GM20000 (cell line): Measurements from ENCODE around the gene HJURP.
"Not testable (repeated sequence)": the region's sequence is repeated elsewhere in the genome, so short reads cannot be mapped to it uniquely, and the experiment has no call there.

Experiments used
- DNase-seq: peaks from one replicate; pipeline ENCODE4 v3.0.0; 2012; ENCODE audit warnings: low spot score
- TF ChIP-seq, protein P1 (sequence below): IDR thresholded peaks from 2 replicates; pipeline ENCODE4 v1.5.1; 2012; ENCODE audit warnings: mild to moderate bottlenecking, control low read depth; ENCODE audit errors: extremely low read depth, missing control alignments

The HJURP gene, protein sequence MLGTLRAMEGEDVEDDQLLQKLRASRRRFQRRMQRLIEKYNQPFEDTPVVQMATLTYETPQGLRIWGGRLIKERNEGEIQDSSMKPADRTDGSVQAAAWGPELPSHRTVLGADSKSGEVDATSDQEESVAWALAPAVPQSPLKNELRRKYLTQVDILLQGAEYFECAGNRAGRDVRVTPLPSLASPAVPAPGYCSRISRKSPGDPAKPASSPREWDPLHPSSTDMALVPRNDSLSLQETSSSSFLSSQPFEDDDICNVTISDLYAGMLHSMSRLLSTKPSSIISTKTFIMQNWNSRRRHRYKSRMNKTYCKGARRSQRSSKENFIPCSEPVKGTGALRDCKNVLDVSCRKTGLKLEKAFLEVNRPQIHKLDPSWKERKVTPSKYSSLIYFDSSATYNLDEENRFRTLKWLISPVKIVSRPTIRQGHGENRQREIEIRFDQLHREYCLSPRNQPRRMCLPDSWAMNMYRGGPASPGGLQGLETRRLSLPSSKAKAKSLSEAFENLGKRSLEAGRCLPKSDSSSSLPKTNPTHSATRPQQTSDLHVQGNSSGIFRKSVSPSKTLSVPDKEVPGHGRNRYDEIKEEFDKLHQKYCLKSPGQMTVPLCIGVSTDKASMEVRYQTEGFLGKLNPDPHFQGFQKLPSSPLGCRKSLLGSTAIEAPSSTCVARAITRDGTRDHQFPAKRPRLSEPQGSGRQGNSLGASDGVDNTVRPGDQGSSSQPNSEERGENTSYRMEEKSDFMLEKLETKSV

DNA sequence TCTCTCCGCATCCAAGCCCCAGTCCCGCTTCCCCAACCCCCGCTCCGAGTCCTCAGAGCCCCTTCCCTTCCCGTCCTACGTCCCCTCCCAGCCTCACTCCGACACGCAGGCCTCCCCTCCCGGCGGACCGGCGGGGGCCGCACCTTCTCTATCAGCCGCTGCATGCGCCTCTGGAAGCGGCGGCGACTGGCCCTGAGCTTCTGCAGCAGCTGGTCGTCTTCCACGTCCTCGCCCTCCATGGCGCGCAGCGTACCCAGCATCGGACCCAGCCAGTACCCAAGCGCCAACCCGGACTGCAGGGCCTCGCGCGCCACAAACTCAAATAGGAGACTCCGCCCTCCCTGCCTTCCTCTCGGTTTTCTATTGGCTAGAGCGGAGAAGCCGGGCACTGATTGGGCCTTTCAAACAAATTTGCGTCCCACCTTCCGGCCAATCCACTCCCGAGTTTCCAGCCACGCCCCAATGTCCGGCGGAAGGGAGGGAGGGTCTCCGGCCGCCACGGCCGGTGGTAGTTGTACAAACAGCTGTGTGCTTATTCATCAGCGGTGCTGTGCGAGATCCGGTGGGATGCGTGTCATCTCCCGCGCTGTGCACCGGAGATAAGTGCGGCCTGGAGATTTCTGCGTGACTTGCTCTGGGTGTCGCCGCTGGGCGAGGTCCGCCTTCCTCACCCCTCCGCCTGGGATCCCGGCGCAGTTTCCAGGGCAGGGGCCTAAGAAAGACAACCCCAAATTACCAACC is at the start of gene HJURP:
Gene HJURP (minus strand): TSS at position 295 of the 741 bp plus-strand sequence. CDS start 35 bp downstream, at position 260.
- TF ChIP-seq, protein P1, sequence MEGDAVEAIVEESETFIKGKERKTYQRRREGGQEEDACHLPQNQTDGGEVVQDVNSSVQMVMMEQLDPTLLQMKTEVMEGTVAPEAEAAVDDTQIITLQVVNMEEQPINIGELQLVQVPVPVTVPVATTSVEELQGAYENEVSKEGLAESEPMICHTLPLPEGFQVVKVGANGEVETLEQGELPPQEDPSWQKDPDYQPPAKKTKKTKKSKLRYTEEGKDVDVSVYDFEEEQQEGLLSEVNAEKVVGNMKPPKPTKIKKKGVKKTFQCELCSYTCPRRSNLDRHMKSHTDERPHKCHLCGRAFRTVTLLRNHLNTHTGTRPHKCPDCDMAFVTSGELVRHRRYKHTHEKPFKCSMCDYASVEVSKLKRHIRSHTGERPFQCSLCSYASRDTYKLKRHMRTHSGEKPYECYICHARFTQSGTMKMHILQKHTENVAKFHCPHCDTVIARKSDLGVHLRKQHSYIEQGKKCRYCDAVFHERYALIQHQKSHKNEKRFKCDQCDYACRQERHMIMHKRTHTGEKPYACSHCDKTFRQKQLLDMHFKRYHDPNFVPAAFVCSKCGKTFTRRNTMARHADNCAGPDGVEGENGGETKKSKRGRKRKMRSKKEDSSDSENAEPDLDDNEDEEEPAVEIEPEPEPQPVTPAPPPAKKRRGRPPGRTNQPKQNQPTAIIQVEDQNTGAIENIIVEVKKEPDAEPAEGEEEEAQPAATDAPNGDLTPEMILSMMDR: no peak
- peak; percentile 98 for DNase-seq

DNA sequence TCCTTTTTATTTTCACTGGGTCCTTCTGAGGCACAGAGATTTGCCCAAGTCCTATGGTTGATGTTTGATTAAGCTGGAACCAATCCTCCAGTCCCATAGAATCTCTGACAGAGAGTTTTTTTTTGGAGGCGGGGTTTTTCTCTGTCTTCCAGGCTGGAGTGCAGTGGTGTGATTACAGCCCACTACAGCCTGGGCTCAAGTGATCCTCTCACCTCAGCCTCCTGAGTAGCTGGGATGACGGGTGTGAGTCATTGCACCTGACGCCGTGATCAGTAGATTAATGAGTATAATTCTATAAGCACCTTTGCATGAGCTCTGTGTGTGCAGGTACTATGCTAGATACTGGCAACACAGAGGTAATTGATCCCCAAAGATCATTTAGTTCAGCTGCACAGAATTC is 47.5 kb upstream of the HJURP start:
- DNase-seq: no peak
- TF ChIP-seq, protein P1: no peak

DNA sequence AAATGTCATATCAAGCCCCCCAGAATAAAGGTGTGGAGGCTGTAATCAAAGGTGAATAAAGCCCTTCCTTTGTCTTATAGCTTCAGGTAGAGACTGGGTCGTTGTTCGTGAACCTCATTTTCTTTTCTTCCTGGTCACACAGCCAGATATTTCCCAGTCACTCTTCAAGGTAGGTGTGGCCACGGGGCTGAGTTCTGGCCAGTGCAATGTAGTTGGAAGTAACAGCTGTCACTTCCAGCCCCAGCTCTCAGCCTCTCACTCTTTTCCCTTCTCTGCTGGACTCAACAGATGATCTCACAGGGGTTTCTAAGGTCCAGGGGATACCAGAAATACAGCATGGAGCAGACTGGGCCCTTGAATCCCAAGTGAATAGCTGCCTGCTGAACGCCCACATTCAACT is 47.0 kb upstream of the HJURP start:
- TF ChIP-seq, protein P1: no peak
- DNase-seq: no peak

DNA sequence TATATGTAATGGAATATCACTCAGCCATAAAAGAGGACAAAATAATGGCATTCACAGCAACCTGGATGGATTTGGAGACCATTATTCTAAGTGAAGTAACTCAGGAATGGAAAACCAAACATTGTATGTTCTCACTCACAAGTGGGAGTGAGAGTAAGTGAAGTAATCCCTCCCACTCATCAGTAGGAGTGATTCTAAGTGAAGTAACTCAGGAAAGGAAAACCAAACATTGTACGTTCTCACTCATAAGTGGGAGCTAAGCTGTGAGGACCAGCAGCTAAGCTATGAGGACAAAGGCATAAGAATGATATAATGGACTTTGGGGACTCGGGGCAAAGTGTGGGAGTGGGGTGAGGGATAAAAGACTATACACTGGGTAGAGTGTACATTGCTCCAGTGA is 41.9 kb upstream of the HJURP start:
- DNase-seq: not testable (repeated sequence)

DNA sequence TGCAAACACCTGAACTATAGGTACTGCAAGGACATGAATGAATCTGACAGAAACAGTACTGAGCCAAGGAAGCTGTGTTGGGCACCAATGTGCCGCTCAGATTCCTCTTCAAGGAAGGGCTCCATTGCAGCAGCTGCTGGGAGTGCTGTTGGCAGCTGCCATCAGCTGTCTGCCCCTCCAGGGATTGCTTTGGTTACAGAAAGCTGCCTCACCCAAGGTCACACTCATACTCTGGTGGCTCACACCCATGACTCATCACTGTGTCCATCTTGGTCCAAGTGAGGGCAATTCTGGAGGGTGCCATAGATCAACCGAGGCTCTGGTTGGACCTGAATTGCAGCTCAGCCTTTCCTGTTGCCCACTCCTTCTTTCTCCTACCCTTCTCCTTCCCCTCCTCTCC is 38.5 kb upstream of the HJURP start:
- DNase-seq: no peak
- TF ChIP-seq, protein P1: no peak

DNA sequence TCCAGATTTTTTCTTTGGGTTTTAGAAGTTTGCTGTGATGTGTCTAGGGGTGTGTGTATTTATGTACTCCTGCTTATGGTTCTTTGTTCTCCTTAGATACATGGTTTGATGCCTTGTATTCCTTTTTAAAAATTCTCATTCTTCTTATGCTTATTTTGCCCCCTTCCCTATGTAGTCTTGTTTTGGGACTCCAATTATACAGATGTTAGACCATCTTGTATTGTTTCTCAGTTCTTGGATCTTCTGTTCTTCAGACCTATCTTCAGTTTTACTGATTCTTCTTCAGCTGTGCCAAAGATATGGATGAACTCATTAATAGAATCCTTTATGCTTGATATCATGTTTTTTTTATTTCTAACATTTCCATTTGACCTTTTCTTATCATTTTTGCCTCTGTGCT is 28.0 kb upstream of the HJURP start:
- TF ChIP-seq, protein P1: no peak
- DNase-seq: no peak

DNA sequence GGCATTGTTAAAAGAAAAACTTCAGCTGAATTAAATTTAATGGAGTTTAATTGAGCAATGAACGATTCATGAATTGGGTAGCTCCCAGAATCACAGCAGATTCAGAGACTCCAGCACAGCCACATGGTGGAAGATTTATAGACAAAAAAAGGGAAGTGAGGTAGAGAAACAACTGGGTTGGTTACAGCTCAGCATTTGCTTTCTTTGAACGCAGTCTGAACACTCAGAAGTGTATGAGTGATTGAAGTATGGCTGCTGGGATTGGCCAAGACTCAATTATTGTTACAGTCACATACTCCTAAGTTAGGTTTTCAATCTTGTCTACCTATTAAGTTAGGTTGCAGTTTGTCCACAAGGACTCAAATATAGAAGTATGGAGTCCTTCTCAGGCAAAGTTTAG is 17.8 kb upstream of the HJURP start:
- DNase-seq: not testable (repeated sequence)

DNA sequence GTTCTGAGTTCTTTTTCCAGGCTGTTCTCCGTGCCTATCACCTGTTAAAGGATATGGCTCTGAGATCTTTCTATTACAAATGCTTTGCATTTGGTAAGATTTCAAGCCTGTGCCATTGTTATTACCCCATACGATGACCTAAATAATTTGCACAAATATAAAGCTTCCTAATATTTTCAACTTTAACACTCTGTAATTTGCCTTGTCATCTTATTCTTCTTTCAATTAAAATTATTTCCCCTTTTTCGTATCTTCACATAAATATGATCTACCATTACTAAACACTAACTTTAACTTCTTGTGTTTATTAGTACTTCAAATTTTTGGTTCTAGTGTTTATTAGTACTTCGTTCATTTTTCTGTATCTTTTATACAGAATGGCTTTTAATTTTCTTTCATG is 17.1 kb upstream of the HJURP start:
- TF ChIP-seq, protein P1: no peak
- DNase-seq: no peak
